Lower lobe of right lung (tissue), 2 donors: ENCODE results near the gene HS3ST3B1. TPM values are rescaled to one million over a fixed set of nuclear protein-coding genes. Genes with fewer than 3 reads are reported as not detected.
A peak's percentile ranks its signal among the peaks of the same experiment; 100 is the strongest.

Experiments
- ATAC-seq, 2 donors: fragments of 200-7000 bp; cut with Tn5 transposase; one replicate each; pipeline ENCODE4 v1.9.1; 2020 to 2022; ENCODE audit warnings: mild to moderate bottlenecking in 2 of 2, moderate library complexity in 2 of 2
- DNase-seq: peaks from one replicate; pipeline ENCODE4 v3.0.0-alpha.2; 2020
- H3K27ac ChIP-seq: fragments of 200-600 bp; one replicate; pipeline ENCODE4 v1.8.0; 2022
- H3K27me3 ChIP-seq: fragments of 200-600 bp; one replicate; pipeline ENCODE4 v1.8.0; 2022; ENCODE audit warnings: low read depth
- H3K36me3 ChIP-seq: fragments of 200-600 bp; one replicate; pipeline ENCODE4 v1.8.0; 2022; ENCODE audit warnings: mild to moderate bottlenecking
- H3K4me1 ChIP-seq: fragments of 200-600 bp; one replicate; pipeline ENCODE4 v1.8.0; 2022
- H3K4me3 ChIP-seq: fragments of 200-600 bp; one replicate; pipeline ENCODE4 v1.8.0; 2022; ENCODE audit warnings: mild to moderate bottlenecking
- H3K9me3 ChIP-seq: fragments of 200-600 bp; one replicate; pipeline ENCODE4 v1.8.0; 2022
- CTCF ChIP-seq: fragments of 200-600 bp; IDR thresholded peaks from one replicate; pipeline ENCODE4 v1.8.0; 2022; ENCODE audit warnings: antibody characterized with exemption, mild to moderate bottlenecking
- intact Hi-C: fragments of 100-400 bp; cut with DNase I; formaldehyde crosslinking; loops from one replicate; pipeline ENCODE4 v1.11.0; 2022
- total RNA-seq: library from RNA; stranded (reverse); fragmentation: NEBNext Ultra II Directional; extraction: Animal tissue kit (Norgen Biotek cat#: 25700); gene quantifications from one replicate; pipeline ENCODE4 v1.2.1, GENCODE V29; 2021
- donor health status: DM: no; HTN: yes; CAD: no; lungs with severe emphysema.

HS3ST3B1 gene
- total RNA-seq, 1 donor from 2014 or later = 3.4 TPM

GRCh38 chr17:14307560-14308024 lies 6.7 kb downstream of the HS3ST3B1 start:
- no peak for TF ChIP-seq CTCF
- Histone ChIP-seq H3K9me3 (no peaks in the 10 kb centered on the region), H3K27ac (no peak overlapping the region), H3K4me1 (peaks cover 36% of the 10 kb centered on the region), H3K27me3 (peaks cover 62% of the 10 kb centered on the region), H3K36me3 (no peaks in the 10 kb centered on the region), H3K4me3 (no peak overlapping the region)
- intact Hi-C loops = loop anchor here (10.0 kb wide), 1 partner anchor 713 kb away; no protein-coding TSS in a partner anchor
- no peak for ATAC-seq
- DNase-seq = no peak

GRCh38 chr17:14308636-14308964 lies 7.7 kb downstream of the HS3ST3B1 start:
- peaks cover 26% of the 10 kb centered on the region for H3K4me1 ChIP-seq
- H3K27ac ChIP-seq = no peak overlapping the region
- DNase-seq (no peak), ATAC-seq (no peak)
- no peak for TF ChIP-seq CTCF
- no peaks in the 10 kb centered on the region for H3K9me3 ChIP-seq
- no peaks in the 10 kb centered on the region for H3K36me3 ChIP-seq
- peak overlapping the region; percentile 56 for H3K4me3 ChIP-seq
- intact Hi-C loops = loop anchor here (10.0 kb wide), 1 partner anchor 714 kb away; no protein-coding TSS in a partner anchor
- peaks cover 52% of the 10 kb centered on the region for H3K27me3 ChIP-seq

GRCh38 chr17:14308965-14309879 lies 8.3 kb downstream of the HS3ST3B1 start:
- no peak for TF ChIP-seq CTCF
- peaks cover 20% of the 10 kb centered on the region for H3K4me1 ChIP-seq
- H3K9me3 ChIP-seq = no peaks in the 10 kb centered on the region
- no peaks in the 10 kb centered on the region for H3K36me3 ChIP-seq
- intact Hi-C loops = loop anchor here (10.0 kb wide), 1 partner anchor 714 kb away; no protein-coding TSS in a partner anchor
- ATAC-seq (peak; percentile 99), DNase-seq (peak; percentile 89)
- H3K27me3 ChIP-seq = peaks cover 46% of the 10 kb centered on the region
- no peak overlapping the region for H3K27ac ChIP-seq
- H3K4me3 ChIP-seq = peak overlapping the region; percentile 56

GRCh38 chr17:14310101-14310500 lies 9.2 kb downstream of the HS3ST3B1 start:
- DNase-seq (no peak), ATAC-seq (no peak)
- TF ChIP-seq CTCF = no peak
- peaks cover 37% of the 10 kb centered on the region for H3K27me3 ChIP-seq
- no peaks in the 10 kb centered on the region for H3K9me3 ChIP-seq
- peak overlapping the region; percentile 56 for H3K4me3 ChIP-seq
- H3K36me3 ChIP-seq = no peaks in the 10 kb centered on the region
- no peak overlapping the region for H3K27ac ChIP-seq
- peaks cover 18% of the 10 kb centered on the region for H3K4me1 ChIP-seq
- intact Hi-C loops = no loop called here

- H3K4me1 ChIP-seq = peaks cover 18% of the 10 kb centered on the region
- no peak for TF ChIP-seq CTCF
- DNase-seq = no peak
- no peaks in the 10 kb centered on the region for H3K9me3 ChIP-seq
- intact Hi-C loops = no loop called here
- no peaks in the 10 kb centered on the region for H3K36me3 ChIP-seq
- H3K4me3 ChIP-seq = no peak overlapping the region
- ATAC-seq = no peak
- H3K27me3 ChIP-seq = peaks cover 33% of the 10 kb centered on the region
- H3K27ac ChIP-seq = no peak overlapping the region
These were observed 9.7 kb downstream of the HS3ST3B1 start for GRCh38 chr17:14310605-14311004.
